ENCODE measurements around the gene PLXDC1. TPM values are rescaled to one million over a fixed set of nuclear protein-coding genes. Genes with fewer than 3 reads are reported as not detected.

Gene PLXDC1
- total RNA-seq = 0.08 TPM in 1 of 2 replicates, not detected in the other

DNA sequence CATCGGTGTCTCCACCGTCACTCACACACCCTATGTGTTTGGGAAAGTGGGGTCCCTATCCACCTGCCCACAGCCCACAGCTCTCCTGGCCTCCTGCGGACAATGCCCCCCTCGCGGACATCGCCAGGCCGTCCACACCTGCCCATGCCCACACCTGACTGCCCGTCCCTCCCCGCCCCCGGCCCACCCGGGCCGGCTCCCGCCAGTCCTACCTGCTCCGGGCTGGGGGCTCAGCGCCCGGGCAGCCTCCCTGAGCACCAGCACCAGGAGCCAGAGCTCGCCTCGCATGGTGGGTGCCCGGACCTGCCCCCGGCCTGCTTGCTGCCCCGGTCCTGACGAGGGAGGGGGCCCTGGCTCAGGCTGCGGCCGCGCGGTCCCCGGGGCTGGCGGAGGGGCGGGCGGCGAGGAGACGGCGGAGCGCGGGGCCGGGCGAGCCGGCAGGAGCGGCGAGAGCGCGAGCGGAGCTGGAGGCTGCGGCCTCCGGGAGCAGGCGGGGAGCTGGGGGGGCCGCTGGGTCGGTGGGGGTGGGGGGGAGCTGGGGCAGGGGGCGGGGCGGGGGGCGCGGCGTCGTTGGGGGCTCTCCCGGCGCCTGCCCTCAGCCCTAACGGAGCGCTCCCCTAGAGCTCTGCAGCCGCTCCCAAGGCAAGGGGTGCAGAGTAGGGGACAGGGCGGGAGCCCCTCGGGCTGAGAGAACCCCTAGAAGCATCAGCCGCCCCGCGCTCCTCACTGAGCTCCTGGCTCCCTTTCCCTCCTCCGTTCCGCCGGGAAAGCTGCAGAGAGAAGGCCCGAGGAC, at the start of gene PLXDC1:
Gene PLXDC1 (minus strand): TSS at position 488 of the 793 bp plus-strand sequence. CDS start 200 bp downstream, at position 288.

DNA sequence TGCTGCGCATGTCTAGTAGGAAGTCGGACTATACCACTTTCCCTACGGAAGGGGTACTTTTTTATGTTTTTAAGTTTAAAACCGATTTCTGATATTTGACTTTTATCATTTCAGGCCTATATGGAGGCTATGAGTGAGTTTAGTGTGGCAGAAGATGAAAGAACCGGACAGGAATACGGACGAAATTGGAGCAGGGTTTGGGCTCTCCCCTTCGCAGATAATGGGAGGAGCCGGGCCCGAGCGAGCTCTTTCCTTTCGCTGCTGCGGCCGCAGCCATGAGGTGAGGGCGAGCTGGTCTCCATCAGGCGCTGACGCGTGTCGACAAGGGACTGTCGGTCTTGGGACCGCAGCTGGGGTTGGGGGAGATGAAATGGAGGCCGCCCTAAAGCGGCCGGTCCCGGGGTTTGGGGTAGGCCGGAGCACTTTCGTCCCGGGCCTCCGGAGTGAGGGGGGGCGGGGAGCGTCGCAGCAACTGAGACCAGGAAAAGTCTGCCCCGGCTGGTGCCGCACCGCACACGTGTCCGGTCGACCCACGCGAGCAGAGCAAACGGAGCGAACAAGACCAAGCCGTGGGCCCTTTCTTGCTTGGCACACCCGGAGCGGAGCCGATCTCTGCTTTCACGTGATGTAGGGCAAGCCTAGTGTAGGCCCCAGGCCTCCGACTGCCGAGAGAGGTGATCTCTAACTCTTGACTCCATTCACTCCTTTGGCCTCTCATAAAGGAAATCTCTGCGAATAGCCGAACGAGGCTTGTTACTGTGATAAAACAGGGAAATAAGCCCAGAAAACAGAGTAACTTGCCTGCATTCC, 48.8 kb upstream of the PLXDC1 start, which contains the start of gene RPL19:
Gene RPL19 (plus strand): TSS at position 214 of the 810 bp plus-strand sequence. CDS start 62 bp downstream, at position 276.

DNA sequence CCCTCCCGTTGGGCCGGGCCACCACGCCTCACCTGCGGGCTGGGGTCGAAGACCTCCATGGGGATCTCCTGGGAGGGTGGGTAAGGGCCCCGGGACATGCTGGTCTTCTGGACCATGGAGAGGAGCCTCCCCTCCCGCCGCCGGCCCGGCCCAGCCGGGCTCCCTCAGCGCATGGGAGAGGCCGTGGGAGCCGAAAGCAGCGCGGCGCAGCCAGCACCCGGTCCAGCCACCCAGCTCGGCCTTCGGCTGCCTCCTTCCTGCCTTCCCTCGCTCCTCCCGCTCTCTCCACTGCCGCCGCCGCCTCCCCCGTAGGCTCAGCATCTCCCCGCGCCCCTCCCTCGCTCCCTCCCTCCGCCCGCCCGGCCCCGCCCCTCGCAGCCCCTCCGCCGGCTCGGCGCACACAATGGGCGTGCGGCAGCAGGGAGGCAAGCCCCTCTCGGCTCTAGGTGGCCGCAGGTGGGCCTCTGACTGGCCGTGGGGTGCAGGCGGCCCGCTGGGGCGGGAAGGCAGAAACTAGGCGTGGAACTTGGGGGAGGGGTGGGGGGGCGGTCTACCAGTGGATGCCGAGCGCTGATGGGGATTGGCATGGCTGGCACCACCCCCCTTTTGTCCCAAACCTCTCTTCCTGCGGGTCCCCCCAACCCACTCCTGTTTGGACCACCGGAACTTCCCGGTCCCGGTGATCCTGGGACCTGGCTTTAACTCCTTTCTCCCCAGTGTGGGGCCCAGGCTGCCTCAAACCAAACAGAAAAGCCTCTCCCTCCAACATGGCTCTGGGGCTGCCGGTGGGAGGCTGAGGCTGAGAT, 46.1 kb upstream of the PLXDC1 start, which contains the start of gene CACNB1:
Gene CACNB1 (minus strand): TSS at position 290 of the 806 bp plus-strand sequence. CDS start 174 bp downstream, at position 116.

DNA sequence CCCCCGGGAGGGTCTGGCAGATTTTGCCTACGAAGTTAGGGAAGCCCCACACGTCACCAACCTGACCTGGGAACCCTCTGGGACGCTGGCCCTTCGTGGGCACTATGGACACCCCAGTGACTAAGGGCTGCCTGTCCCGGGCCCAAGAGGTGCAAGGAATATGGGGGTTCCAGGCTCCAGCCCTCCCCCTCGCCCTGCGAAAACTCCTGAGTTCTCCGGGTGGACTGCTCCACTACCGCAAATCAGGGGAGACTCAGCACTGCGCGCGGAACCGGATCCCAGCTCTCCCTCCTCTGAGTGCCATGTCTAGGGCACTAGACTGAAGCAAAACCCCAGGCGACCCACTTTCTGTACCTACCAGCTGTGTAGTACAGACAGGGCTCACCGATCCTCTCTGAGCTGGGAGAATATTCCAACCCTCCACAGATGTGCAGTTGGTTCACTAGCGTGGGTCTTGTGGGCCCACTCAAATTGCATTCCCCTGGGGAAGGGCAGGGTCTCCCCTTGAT, 14.5 kb upstream of the PLXDC1 start, which contains the start of gene ARL5C:
Gene ARL5C (minus strand): TSS at position 321 of the 509 bp plus-strand sequence. CDS start 401 bp downstream, outside the sequence.

Other genes starting within 250 kb of the PLXDC1 start
- not detected in 2 replicates for gene FBXO47, start 184.2 kb downstream of the PLXDC1 start, total RNA-seq
- not detected in 2 replicates for gene ARL5C, start 14.5 kb upstream of the PLXDC1 start, total RNA-seq
- 4.3 and 6.3 TPM in 2 replicates for gene CACNB1, start 46.0 kb upstream of the PLXDC1 start, total RNA-seq
- gene RPL19, start 48.6 kb upstream of the PLXDC1 start, total RNA-seq = 2,411 and 3,638 TPM in 2 replicates
- gene STAC2, start 74.3 kb upstream of the PLXDC1 start, total RNA-seq = under 0.01 TPM in 1 of 2 replicates, not detected in the other
- gene FBXL20, start 250.0 kb upstream of the PLXDC1 start, total RNA-seq = 8.8 and 11.7 TPM in 2 replicates

All from epithelial cell of alveolus of lung (primary cell).